Stimulated activated naive CD8-positive, alpha-beta T cell treated with anti-CD3 and anti-CD28 coated beads, Interleukin-15, Interleukin-2, amounts not matched to agents 100 ng/mL and 50 ng/mL, for 24 hours (primary cell): ENCODE results near the gene FLRT2.

ENCODE experiments used
- H3K27ac Mint-ChIP-seq: one replicate; pipeline ENCODE4 v1.8.0; 2021; ENCODE audit warnings: mild to moderate bottlenecking, mixed read lengths
- H3K27me3 Mint-ChIP-seq: one replicate; pipeline ENCODE4 v1.8.0; 2021; ENCODE audit warnings: mixed read lengths
- H3K36me3 Mint-ChIP-seq: one replicate; pipeline ENCODE4 v1.8.0; 2021; ENCODE audit warnings: low read depth, mixed read lengths
- H3K4me1 Mint-ChIP-seq: one replicate; pipeline ENCODE4 v1.8.0; 2021; ENCODE audit warnings: low read depth, mixed read lengths
- H3K4me3 Mint-ChIP-seq: one replicate; pipeline ENCODE4 v1.8.0; 2021; ENCODE audit warnings: mild to moderate bottlenecking, mixed read lengths
- H3K9me3 Mint-ChIP-seq: one replicate; pipeline ENCODE4 v1.8.0; 2021; ENCODE audit warnings: mixed read lengths

The FLRT2 gene

DNA sequence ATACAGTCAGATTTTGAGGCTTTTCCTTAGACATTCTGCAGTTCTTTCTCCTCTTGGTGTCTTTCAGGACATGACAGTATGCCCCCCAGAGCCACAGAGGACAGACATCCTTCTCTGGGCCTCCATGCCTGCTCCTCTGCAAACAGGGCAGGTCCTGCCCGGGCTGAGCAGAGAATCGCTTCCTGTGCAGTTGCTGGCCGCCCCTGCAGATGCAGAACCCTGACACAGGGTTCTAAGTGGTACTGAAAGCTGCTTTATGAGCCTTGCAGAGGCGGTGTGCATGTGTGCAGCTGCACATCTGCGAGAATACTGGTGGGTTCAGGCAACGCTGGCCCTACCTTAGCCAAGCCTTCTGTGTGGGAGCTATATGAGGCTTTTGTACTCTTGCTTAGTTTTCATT lies 54.5 kb downstream of the FLRT2 start:
- Mint-ChIP-seq H3K9me3 (no peaks in the 10 kb centered on the region), H3K27ac (no peak overlapping the region), H3K36me3 (no peaks in the 10 kb centered on the region), H3K4me1 (no peaks in the 10 kb centered on the region), H3K4me3 (no peak overlapping the region), H3K27me3 (no peaks in the 10 kb centered on the region)

GRCh38 chr14:85587151-85587711 lies 57.3 kb downstream of the FLRT2 start:
- Mint-ChIP-seq H3K9me3 (peaks cover 8% of the 10 kb centered on the region), H3K27ac (no peak overlapping the region), H3K27me3 (peaks cover 4% of the 10 kb centered on the region), H3K36me3 (no peaks in the 10 kb centered on the region), H3K4me3 (no peak overlapping the region), H3K4me1 (no peaks in the 10 kb centered on the region)

DNA sequence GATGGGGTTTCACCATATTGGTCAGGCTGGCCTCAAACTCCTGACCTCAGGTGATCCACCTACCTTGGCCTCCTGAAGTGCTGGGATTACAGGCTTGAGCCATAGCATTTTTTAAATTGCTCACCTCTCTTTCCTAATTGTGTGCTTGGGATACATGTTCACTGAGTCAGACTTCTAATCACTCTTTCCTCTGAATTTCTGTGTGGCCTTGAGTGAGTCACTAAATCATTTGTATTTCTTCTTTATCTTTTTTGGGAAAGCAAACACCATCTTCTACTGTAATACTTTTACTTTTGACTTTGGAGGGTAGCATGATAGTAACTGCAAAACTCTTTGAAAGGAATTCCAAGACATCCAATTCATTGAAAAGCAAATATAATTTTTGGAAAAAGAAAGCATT lies 60.8 kb downstream of the FLRT2 start:
- H3K27me3 Mint-ChIP-seq = peaks cover 4% of the 10 kb centered on the region
- no peaks in the 10 kb centered on the region for H3K36me3 Mint-ChIP-seq
- no peak overlapping the region for H3K27ac Mint-ChIP-seq
- H3K4me3 Mint-ChIP-seq = no peak overlapping the region
- peaks cover 8% of the 10 kb centered on the region for H3K9me3 Mint-ChIP-seq
- H3K4me1 Mint-ChIP-seq = no peaks in the 10 kb centered on the region

GRCh38 chr14:85594217-85594616 lies 64.3 kb downstream of the FLRT2 start:
- H3K4me1 Mint-ChIP-seq = no peaks in the 10 kb centered on the region
- peaks cover 11% of the 10 kb centered on the region for H3K9me3 Mint-ChIP-seq
- no peak overlapping the region for H3K27ac Mint-ChIP-seq
- H3K36me3 Mint-ChIP-seq = no peaks in the 10 kb centered on the region
- H3K27me3 Mint-ChIP-seq = peaks cover 4% of the 10 kb centered on the region
- H3K4me3 Mint-ChIP-seq = no peak overlapping the region

DNA sequence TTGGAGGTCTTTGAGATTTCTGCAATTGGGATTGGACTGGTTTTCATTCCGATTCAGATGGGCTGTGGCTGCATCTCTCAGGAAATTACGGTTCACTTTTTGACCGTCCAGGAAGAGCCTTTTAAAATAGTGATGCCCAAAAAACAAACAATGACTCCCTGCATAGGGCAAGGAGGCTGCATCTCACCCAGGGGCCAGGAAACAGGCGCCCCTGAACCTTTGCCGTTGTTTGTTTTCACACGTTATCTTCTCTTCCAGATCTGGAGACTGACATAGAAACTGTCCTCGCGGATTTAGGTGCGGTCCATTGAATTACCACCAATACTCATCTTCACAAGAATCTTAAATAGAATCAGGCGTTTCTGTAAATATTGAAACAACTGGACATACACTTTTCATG lies 66.0 kb downstream of the FLRT2 start:
- Mint-ChIP-seq H3K4me3 (no peak overlapping the region), H3K4me1 (no peaks in the 10 kb centered on the region), H3K9me3 (peaks cover 8% of the 10 kb centered on the region), H3K27me3 (no peaks in the 10 kb centered on the region), H3K27ac (no peak overlapping the region), H3K36me3 (no peaks in the 10 kb centered on the region)

GRCh38 chr14:85596562-85596961 lies 66.6 kb downstream of the FLRT2 start:
- Mint-ChIP-seq H3K36me3 (no peaks in the 10 kb centered on the region), H3K27me3 (no peaks in the 10 kb centered on the region), H3K4me1 (no peaks in the 10 kb centered on the region), H3K4me3 (no peak overlapping the region), H3K9me3 (peaks cover 8% of the 10 kb centered on the region), H3K27ac (no peak overlapping the region)

DNA sequence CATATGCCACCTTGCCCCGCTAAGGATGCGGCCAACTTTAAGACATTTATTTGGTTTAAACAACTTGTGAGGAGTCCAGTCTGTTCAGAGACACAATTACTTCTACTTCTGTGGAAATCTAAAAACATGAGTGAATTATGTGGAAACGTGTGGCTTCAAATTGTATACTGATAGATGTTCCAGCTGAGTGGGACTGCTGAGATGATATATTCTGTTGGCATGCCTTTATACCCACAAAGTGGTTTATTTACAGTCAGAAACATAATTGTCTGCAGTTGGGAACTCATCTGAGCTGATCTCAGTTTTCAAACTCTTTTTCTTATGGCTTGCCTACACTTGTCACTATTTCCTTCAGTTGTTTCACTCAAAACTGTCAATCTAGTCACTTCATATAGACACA lies 67.8 kb downstream of the FLRT2 start:
- Mint-ChIP-seq H3K27ac (no peak overlapping the region), H3K9me3 (peaks cover 8% of the 10 kb centered on the region), H3K4me3 (no peak overlapping the region), H3K4me1 (no peaks in the 10 kb centered on the region), H3K36me3 (no peaks in the 10 kb centered on the region), H3K27me3 (no peaks in the 10 kb centered on the region)

DNA sequence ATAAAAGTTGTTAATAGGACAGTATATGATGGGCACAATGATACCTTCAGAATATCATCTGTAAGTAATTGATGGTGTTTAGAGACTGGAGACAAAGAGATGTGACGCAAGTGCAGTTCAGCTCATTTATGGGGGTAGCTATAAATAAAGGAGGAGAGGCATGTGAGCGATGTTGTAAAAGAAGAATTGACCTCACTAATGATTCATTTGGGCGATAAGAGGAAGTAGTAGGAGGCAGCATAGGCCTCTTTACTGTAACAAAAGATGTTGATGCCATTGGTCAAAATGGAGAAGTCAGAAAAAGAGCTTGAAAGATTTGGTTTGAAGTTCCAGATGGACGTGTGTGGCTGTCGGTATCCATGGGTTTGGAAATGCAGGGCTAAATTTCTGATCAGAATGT lies 70.0 kb downstream of the FLRT2 start:
- H3K4me3 Mint-ChIP-seq = no peak overlapping the region
- no peak overlapping the region for H3K27ac Mint-ChIP-seq
- H3K27me3 Mint-ChIP-seq = no peaks in the 10 kb centered on the region
- H3K9me3 Mint-ChIP-seq = peaks cover 8% of the 10 kb centered on the region
- H3K36me3 Mint-ChIP-seq = no peaks in the 10 kb centered on the region
- H3K4me1 Mint-ChIP-seq = no peaks in the 10 kb centered on the region

GRCh38 chr14:85601246-85601645 lies 71.3 kb downstream of the FLRT2 start:
- no peaks in the 10 kb centered on the region for H3K4me1 Mint-ChIP-seq
- H3K4me3 Mint-ChIP-seq = no peak overlapping the region
- no peaks in the 10 kb centered on the region for H3K36me3 Mint-ChIP-seq
- no peak overlapping the region for H3K27ac Mint-ChIP-seq
- no peaks in the 10 kb centered on the region for H3K27me3 Mint-ChIP-seq
- H3K9me3 Mint-ChIP-seq = peaks cover 5% of the 10 kb centered on the region

- no peaks in the 10 kb centered on the region for H3K36me3 Mint-ChIP-seq
- H3K9me3 Mint-ChIP-seq = peaks cover 5% of the 10 kb centered on the region
- no peaks in the 10 kb centered on the region for H3K4me1 Mint-ChIP-seq
- no peaks in the 10 kb centered on the region for H3K27me3 Mint-ChIP-seq
- H3K27ac Mint-ChIP-seq = no peak overlapping the region
- H3K4me3 Mint-ChIP-seq = no peak overlapping the region
Observed at GRCh38 chr14:85601690-85602089, 71.7 kb downstream of the FLRT2 start.

DNA sequence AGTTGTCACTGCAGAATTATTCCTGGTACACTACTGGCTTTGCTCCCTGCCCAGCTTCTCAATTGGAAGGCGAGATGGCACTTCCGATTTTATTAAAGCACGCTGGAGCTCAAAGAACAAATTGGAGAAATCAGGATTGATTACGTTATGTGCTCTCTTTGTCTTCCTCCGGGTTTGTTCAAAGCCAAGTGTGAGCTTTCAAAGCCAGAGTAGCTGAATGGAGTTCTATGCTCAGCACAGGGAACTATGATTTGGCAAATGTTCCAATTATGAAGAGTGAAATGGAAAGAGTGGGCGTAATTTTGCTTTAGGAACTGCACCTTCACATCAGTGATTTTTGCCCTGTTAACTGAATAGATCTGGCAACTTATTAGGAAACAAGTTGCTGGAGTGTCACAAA lies 72.4 kb downstream of the FLRT2 start:
- H3K36me3 Mint-ChIP-seq = no peaks in the 10 kb centered on the region
- no peak overlapping the region for H3K4me3 Mint-ChIP-seq
- no peaks in the 10 kb centered on the region for H3K27me3 Mint-ChIP-seq
- H3K4me1 Mint-ChIP-seq = no peaks in the 10 kb centered on the region
- H3K9me3 Mint-ChIP-seq = peaks cover 5% of the 10 kb centered on the region
- no peak overlapping the region for H3K27ac Mint-ChIP-seq

GRCh38 chr14:85604021-85604420 lies 74.1 kb downstream of the FLRT2 start:
- Mint-ChIP-seq H3K27me3 (no peaks in the 10 kb centered on the region), H3K9me3 (peaks cover 5% of the 10 kb centered on the region), H3K4me1 (no peaks in the 10 kb centered on the region), H3K27ac (no peak overlapping the region), H3K36me3 (no peaks in the 10 kb centered on the region), H3K4me3 (no peak overlapping the region)

DNA sequence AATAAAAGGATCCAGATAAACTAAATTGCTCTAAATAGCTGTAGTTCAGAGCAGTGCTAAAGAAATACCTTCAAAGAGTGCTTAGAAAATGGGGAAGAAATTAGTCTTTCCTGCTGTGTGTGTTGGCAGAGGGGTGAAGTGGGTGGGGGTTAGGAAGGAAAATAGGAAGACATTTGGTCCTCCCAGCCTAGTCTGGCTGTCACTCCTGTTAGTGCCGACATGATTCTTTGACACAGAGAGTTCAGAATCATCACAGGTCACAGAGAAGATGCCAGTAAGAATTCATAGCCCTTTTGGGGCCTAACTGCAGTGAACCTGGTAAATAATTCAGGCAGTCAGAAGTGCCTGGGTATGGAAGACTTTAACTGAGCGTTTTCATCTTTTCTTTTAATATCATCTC lies 74.8 kb downstream of the FLRT2 start:
- no peaks in the 10 kb centered on the region for H3K4me1 Mint-ChIP-seq
- H3K36me3 Mint-ChIP-seq = no peaks in the 10 kb centered on the region
- H3K27me3 Mint-ChIP-seq = no peaks in the 10 kb centered on the region
- no peak overlapping the region for H3K27ac Mint-ChIP-seq
- H3K9me3 Mint-ChIP-seq = peaks cover 4% of the 10 kb centered on the region
- no peak overlapping the region for H3K4me3 Mint-ChIP-seq

GRCh38 chr14:85607651-85608081 lies 77.7 kb downstream of the FLRT2 start:
- H3K36me3 Mint-ChIP-seq = no peaks in the 10 kb centered on the region
- H3K4me3 Mint-ChIP-seq = no peak overlapping the region
- no peaks in the 10 kb centered on the region for H3K4me1 Mint-ChIP-seq
- peaks cover 3% of the 10 kb centered on the region for H3K27me3 Mint-ChIP-seq
- peaks cover 7% of the 10 kb centered on the region for H3K9me3 Mint-ChIP-seq
- H3K27ac Mint-ChIP-seq = no peak overlapping the region

GRCh38 chr14:85613496-85613895 lies 83.6 kb downstream of the FLRT2 start:
- peaks cover 7% of the 10 kb centered on the region for H3K9me3 Mint-ChIP-seq
- H3K4me3 Mint-ChIP-seq = no peak overlapping the region
- H3K36me3 Mint-ChIP-seq = no peaks in the 10 kb centered on the region
- H3K27ac Mint-ChIP-seq = no peak overlapping the region
- H3K4me1 Mint-ChIP-seq = no peaks in the 10 kb centered on the region
- H3K27me3 Mint-ChIP-seq = peaks cover 3% of the 10 kb centered on the region

DNA sequence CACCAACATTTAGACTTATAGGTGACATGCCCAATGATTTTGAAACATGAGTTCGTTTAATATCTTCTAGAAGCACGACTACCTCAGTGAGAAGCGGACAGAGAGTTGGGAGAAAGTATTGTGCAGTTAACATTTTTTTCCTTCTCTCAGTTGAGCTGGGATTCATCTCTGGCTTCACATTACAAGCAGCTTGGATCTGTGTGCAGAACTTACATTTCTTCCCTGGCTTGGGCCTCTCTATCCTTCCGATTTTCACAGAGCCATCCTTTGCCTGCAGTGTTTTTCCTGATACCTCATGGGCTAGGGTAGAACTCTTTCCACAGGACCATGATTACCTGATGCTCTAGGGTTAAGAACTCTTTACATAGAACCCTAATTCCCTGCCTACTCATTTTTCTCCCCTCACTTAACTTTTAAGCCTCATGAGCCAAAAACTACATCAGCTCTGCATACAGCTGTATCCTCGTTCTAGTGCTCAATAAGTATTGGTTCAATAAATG lies 86.5 kb downstream of the FLRT2 start:
- Mint-ChIP-seq H3K27ac (no peak overlapping the region), H3K9me3 (peaks cover 3% of the 10 kb centered on the region), H3K27me3 (peaks cover 3% of the 10 kb centered on the region), H3K4me1 (no peaks in the 10 kb centered on the region), H3K4me3 (no peak overlapping the region), H3K36me3 (no peaks in the 10 kb centered on the region)
